Testis (tissue), 2 donors: ENCODE data around the gene WDR6.

Source experiments
- CTCF ChIP-seq, 3 experiments: fragments of 450-650 bp in 2 of 3; fragments of 200-600 bp in 1 of 3; sonication (generic) in 1 of 3; IDR thresholded peaks; one replicate each; pipeline ENCODE4 v1.5.1; 2016 to 2019; ENCODE audit warnings: antibody characterized with exemption in 3 of 3, mild to moderate bottlenecking in 2 of 3, moderate library complexity in 1 of 3
- POLR2A ChIP-seq: fragments of 450-650 bp; IDR thresholded peaks from one replicate; pipeline ENCODE4 v1.6.1; 2017; ENCODE audit warnings: antibody characterized with exemption, mild to moderate bottlenecking, moderate library complexity

DNA sequence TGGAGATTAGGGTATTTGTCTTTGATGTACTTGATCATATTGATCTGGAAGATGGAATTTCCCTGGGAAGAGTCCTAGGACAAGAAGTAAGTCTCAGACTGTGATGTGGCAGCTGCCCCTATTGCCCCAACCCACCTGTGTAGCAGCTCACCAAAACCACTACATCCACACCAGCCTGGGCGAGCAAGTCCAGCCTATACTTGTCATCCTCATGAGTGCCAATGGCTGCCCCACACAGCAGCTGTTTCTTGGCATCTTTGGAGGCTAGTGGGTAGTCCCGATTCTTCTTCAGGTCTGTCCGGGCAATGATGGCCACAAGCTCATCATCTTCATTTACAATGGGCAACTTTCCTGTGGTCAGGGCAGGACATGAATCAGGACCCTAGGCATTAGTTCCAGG, 19.3 kb downstream of the WDR6 start:
- no peak for TF ChIP-seq POLR2A
- TF ChIP-seq CTCF (IDR thresholded peaks at IDR 0.05) = no peak
